Measurements from ENCODE around the gene AK8.

DNA sequence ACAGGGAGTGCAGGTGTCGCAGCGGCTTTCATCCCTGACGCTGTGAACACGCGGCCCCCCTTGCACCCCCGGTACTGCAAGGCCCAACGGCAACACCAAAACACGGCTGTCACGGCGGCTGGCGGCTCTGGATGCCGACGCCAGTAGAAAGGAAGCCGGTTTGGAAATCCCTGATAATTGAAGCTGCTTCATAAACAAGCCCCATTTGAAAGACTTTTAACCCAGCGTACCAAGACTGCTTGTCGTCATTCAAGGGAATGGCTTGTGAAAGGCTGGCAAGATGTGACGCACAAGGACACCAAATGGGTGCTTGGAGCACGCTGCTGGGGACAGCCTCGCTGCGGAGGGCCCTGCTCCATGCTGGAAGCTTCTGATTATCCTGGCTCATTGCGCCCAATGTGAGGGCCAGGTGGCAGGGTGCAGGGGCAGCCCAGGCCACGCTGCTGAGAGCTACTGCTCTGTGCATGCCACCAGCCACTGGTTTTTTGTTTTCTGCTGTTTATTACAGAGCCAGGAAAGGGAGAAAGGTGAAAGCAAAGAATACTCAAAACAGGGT is 144.7 kb downstream of the AK8 start:
- TF ChIP-seq, protein P1, sequence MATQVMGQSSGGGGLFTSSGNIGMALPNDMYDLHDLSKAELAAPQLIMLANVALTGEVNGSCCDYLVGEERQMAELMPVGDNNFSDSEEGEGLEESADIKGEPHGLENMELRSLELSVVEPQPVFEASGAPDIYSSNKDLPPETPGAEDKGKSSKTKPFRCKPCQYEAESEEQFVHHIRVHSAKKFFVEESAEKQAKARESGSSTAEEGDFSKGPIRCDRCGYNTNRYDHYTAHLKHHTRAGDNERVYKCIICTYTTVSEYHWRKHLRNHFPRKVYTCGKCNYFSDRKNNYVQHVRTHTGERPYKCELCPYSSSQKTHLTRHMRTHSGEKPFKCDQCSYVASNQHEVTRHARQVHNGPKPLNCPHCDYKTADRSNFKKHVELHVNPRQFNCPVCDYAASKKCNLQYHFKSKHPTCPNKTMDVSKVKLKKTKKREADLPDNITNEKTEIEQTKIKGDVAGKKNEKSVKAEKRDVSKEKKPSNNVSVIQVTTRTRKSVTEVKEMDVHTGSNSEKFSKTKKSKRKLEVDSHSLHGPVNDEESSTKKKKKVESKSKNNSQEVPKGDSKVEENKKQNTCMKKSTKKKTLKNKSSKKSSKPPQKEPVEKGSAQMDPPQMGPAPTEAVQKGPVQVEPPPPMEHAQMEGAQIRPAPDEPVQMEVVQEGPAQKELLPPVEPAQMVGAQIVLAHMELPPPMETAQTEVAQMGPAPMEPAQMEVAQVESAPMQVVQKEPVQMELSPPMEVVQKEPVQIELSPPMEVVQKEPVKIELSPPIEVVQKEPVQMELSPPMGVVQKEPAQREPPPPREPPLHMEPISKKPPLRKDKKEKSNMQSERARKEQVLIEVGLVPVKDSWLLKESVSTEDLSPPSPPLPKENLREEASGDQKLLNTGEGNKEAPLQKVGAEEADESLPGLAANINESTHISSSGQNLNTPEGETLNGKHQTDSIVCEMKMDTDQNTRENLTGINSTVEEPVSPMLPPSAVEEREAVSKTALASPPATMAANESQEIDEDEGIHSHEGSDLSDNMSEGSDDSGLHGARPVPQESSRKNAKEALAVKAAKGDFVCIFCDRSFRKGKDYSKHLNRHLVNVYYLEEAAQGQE (IDR thresholded peaks at IDR 0.05; ENCODE audit: unreplicated experiment) = no peak
- TF ChIP-seq, protein P2, sequence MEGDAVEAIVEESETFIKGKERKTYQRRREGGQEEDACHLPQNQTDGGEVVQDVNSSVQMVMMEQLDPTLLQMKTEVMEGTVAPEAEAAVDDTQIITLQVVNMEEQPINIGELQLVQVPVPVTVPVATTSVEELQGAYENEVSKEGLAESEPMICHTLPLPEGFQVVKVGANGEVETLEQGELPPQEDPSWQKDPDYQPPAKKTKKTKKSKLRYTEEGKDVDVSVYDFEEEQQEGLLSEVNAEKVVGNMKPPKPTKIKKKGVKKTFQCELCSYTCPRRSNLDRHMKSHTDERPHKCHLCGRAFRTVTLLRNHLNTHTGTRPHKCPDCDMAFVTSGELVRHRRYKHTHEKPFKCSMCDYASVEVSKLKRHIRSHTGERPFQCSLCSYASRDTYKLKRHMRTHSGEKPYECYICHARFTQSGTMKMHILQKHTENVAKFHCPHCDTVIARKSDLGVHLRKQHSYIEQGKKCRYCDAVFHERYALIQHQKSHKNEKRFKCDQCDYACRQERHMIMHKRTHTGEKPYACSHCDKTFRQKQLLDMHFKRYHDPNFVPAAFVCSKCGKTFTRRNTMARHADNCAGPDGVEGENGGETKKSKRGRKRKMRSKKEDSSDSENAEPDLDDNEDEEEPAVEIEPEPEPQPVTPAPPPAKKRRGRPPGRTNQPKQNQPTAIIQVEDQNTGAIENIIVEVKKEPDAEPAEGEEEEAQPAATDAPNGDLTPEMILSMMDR (conservative IDR thresholded peaks at IDR 0.05; ENCODE audit: low read depth in 2 of 2) = no peak
- TF ChIP-seq JUNB (IDR thresholded peaks at IDR 0.05; ENCODE audit: unreplicated experiment) (no peak), EZH2 (IDR thresholded peaks at IDR 0.05; ENCODE audit: low read depth, unreplicated experiment) (no peak), EZH2phosphoT487 (IDR thresholded peaks at IDR 0.05; ENCODE audit: unreplicated experiment) (no peak)

All from GM23338 (cell line).